HepG2 (cell line): ENCODE measurements around the gene NCOA3. TPM values are rescaled to one million over a fixed set of nuclear protein-coding genes. Genes with fewer than 3 reads are reported as not detected.
A peak's percentile ranks its signal among the peaks of the same experiment; 100 is the strongest.

Experiments used
- ARNT ChIP-seq: fragments of 450-650 bp; IDR thresholded peaks from 2 replicates; pipeline ENCODE4 v1.6.1; 2017
- ETV5 ChIP-seq: IDR thresholded peaks from 2 replicates; pipeline ENCODE4 v1.6.1; 2018; ENCODE audit warnings: missing biosample characterization, missing genetic modification reagents, inconsistent platforms, borderline replicate concordance
- GPN1 ChIP-seq: sonication (generic); formaldehyde crosslinking; IDR thresholded peaks from 2 replicates; pipeline ENCODE4 v1.5.1; 2020; ENCODE audit warnings: missing genetic modification reagents, borderline replicate concordance
- KLF12 ChIP-seq: sonication (generic); formaldehyde crosslinking; IDR thresholded peaks from 2 replicates; pipeline ENCODE4 v1.4.0; 2020; ENCODE audit warnings: missing genetic modification reagents, borderline replicate concordance
- KLF6 ChIP-seq: IDR thresholded peaks from 2 replicates; pipeline ENCODE4 v1.8.0; 2016; ENCODE audit warnings: missing biosample characterization, missing genetic modification reagents
- MAZ ChIP-seq, 2 experiments: sonication (generic) in 1 of 2; formaldehyde crosslinking in 1 of 2; IDR thresholded peaks; 2 replicates each; pipeline versions ENCODE4 v1.5.0 to v1.6.1; 2012 to 2020; ENCODE audit warnings: low read depth in 2 of 2, mild to moderate bottlenecking in 2 of 2, borderline replicate concordance in 1 of 2, improper control_type of control experiment in 1 of 2, low read length in 1 of 2, missing genetic modification reagents in 1 of 2, moderate library complexity in 1 of 2
- MTA1 ChIP-seq: sonication (generic); formaldehyde crosslinking; IDR thresholded peaks from 2 replicates; pipeline ENCODE4 v1.4.0; 2020; ENCODE audit warnings: missing genetic modification reagents, mild to moderate bottlenecking, borderline replicate concordance
- MTF2 ChIP-seq: sonication (generic); formaldehyde crosslinking; IDR thresholded peaks from 2 replicates; pipeline ENCODE4 v1.5.0; 2020; ENCODE audit warnings: missing genetic modification reagents, borderline replicate concordance
- PLRG1 ChIP-seq: fragments of 450-650 bp; conservative IDR thresholded peaks from 2 replicates; pipeline ENCODE4 v1.6.1; 2016
- RFX3 ChIP-seq: IDR thresholded peaks from 2 replicates; pipeline ENCODE4 v1.6.1; 2016; ENCODE audit warnings: missing biosample characterization, missing genetic modification reagents
- SMAD9 ChIP-seq: sonication (generic); formaldehyde crosslinking; IDR thresholded peaks from 2 replicates; pipeline ENCODE4 v1.5.1; 2020; ENCODE audit warnings: mild to moderate bottlenecking, missing genetic modification reagents
- ZMYM4 ChIP-seq: sonication (generic); formaldehyde crosslinking; IDR thresholded peaks from 2 replicates; pipeline ENCODE4 v1.8.1; 2023; ENCODE audit warnings: mild to moderate bottlenecking, missing genetic modification reagents
- ZNF234 ChIP-seq: sonication (generic); formaldehyde crosslinking; conservative IDR thresholded peaks from 2 replicates; pipeline ENCODE4 v1.5.1; 2020; ENCODE audit warnings: mild to moderate bottlenecking, missing genetic modification reagents
- ZNF781 ChIP-seq: sonication (generic); formaldehyde crosslinking; IDR thresholded peaks from 2 replicates; pipeline ENCODE4 v1.5.1; 2020; ENCODE audit warnings: borderline replicate concordance, mild to moderate bottlenecking, missing genetic modification reagents; ENCODE audit errors: not compliant biosample characterization
- polyA plus RNA-seq, 8 experiments: library from polyadenylated mRNA; depleted of rRNA in 3 of 8; stranded (reverse) in 7 of 8; unstranded in 1 of 8; fragments of >200 nt; fragmentation: Illumina TruSeq in 4 of 8; extraction: Trizol in 4 of 8; gene quantifications; 2 replicates each; pipeline versions ENCODE4 v1.2.1 to v1.2.3, GENCODE V29; 2011 to 2016; ENCODE audit warnings: low read depth in 4 of 8, missing spikeins in 1 of 8, mixed read lengths in 1 of 8; ENCODE audit not compliant: insufficient read depth in 1 of 8
- total RNA-seq, 5 experiments: library from RNA; depleted of rRNA; stranded (reverse); fragments of >200 nt; fragmentation: Illumina TruSeq; extraction: Trizol; gene quantifications; 2 replicates each; pipeline ENCODE4 v1.2.3, GENCODE V29; 2016; ENCODE audit warnings: low read depth in 1 of 5
- TF ChIP-seq, protein P1 (sequence below): sonication (generic); formaldehyde crosslinking; IDR thresholded peaks from 2 replicates; pipeline ENCODE4 v1.5.1; 2020; ENCODE audit warnings: mild to moderate bottlenecking, missing genetic modification reagents, moderate library complexity
- TF ChIP-seq, protein P2 (sequence below): sonication (generic); formaldehyde crosslinking; IDR thresholded peaks from 2 replicates; pipeline ENCODE4 v1.8.1; 2023; ENCODE audit warnings: mild to moderate bottlenecking, inconsistent platforms, moderate library complexity, missing genetic modification reagents, borderline replicate concordance
- TF ChIP-seq, protein P3 (sequence below): IDR thresholded peaks from 2 replicates; pipeline ENCODE4 v1.6.1; 2016; ENCODE audit warnings: low read depth, borderline replicate concordance
- TF ChIP-seq, protein P4 (sequence below): sonication (generic); formaldehyde crosslinking; IDR thresholded peaks from 2 replicates; pipeline ENCODE4 v1.4.0; 2020; ENCODE audit warnings: missing genetic modification reagents
- TF ChIP-seq, protein P5 (sequence below): sonication (generic); formaldehyde crosslinking; IDR thresholded peaks from 2 replicates; pipeline ENCODE4 v1.4.0; 2020; ENCODE audit warnings: missing genetic modification reagents
- TF ChIP-seq, protein P6 (sequence below): sonication (generic); formaldehyde crosslinking; IDR thresholded peaks from 2 replicates; pipeline ENCODE4 v1.5.0; 2020; ENCODE audit warnings: missing genetic modification reagents

NCOA3 gene
- total and polyA plus RNA-seq, 2 of the 13 experiments (the other 11 are each of a cell fraction or from before 2014, with no cell fraction given): 35.0 to 56.8 TPM

DNA sequence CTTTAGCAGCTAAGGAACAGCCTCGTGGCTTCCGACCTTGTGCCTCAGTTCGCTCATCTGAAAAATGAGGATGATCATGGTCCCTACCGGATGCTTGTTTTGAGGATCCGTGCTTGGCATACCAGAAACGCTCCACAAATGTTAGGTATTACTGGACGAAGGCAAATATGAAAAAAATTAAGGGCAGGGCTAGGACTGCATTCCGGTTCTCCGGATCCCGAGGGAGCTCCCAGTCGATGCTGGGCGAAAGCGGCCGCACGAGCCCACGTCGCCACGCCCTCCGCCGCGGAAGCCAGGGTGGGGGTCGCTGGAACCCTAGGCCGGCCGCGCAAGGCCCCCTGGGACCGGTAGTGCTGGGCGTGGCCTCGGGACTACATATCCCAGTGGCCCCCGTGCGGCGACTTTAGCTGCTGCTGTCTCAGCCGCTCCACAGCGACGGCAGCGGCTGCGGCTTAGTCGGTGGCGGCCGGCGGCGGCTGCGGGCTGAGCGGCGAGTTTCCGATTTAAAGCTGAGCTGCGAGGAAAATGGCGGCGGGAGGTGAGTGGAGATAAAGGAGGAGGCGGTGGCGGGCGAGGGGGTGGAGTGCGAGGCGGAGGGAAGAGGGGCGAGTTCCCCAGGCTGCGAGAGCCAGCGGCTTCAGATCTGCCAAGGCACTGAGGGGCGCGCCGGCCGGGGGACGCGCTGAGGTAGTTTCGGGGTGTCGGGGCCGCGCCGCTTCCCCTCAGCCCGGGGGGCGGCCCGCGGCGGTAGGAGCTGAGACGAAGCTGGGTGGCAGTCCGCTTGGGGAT, at the start of gene NCOA3 (continued):
- TF ChIP-seq ETV5 (peak; percentile 93), MTA1 (CRISPR knock-in tag) (peak; percentile 96), GPN1 (CRISPR knock-in tag) (no peak), MTF2 (CRISPR knock-in tag) (peak; percentile 91; the same call in 1 of the 2 replicates), KLF12 (peak; percentile 100), SMAD9 (peak; percentile 88), PLRG1 (no peak), KLF6 (CRISPR knock-in tag) (peak; percentile 99), ARNT (no peak), RFX3 (CRISPR knock-in tag) (peak; percentile 35; the same call in 1 of the 2 replicates), ZNF781 (CRISPR knock-in tag) (peak; percentile 99), MAZ (IDR thresholded peaks at IDR 0.05; ENCODE audit: borderline replicate concordance, low read depth, low read length) (peak; percentile 93), MAZ (CRISPR knock-in tag; IDR thresholded peaks at IDR 0.05; ENCODE audit: low read depth) (peak; percentile 98), ZMYM4 (CRISPR knock-in tag) (peak; percentile 98), ZNF234 (CRISPR knock-in tag) (0 out of 2 replicates have a peak, but pooled peaks have one; percentile 24)
- TF ChIP-seq, protein P1, sequence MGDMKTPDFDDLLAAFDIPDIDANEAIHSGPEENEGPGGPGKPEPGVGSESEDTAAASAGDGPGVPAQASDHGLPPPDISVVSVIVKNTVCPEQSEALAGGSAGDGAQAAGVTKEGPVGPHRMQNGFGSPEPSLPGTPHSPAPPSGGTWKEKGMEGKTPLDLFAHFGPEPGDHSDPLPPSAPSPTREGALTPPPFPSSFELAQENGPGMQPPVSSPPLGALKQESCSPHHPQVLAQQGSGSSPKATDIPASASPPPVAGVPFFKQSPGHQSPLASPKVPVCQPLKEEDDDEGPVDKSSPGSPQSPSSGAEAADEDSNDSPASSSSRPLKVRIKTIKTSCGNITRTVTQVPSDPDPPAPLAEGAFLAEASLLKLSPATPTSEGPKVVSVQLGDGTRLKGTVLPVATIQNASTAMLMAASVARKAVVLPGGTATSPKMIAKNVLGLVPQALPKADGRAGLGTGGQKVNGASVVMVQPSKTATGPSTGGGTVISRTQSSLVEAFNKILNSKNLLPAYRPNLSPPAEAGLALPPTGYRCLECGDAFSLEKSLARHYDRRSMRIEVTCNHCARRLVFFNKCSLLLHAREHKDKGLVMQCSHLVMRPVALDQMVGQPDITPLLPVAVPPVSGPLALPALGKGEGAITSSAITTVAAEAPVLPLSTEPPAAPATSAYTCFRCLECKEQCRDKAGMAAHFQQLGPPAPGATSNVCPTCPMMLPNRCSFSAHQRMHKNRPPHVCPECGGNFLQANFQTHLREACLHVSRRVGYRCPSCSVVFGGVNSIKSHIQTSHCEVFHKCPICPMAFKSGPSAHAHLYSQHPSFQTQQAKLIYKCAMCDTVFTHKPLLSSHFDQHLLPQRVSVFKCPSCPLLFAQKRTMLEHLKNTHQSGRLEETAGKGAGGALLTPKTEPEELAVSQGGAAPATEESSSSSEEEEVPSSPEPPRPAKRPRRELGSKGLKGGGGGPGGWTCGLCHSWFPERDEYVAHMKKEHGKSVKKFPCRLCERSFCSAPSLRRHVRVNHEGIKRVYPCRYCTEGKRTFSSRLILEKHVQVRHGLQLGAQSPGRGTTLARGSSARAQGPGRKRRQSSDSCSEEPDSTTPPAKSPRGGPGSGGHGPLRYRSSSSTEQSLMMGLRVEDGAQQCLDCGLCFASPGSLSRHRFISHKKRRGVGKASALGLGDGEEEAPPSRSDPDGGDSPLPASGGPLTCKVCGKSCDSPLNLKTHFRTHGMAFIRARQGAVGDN: peak; percentile 100
- TF ChIP-seq, protein P2, sequence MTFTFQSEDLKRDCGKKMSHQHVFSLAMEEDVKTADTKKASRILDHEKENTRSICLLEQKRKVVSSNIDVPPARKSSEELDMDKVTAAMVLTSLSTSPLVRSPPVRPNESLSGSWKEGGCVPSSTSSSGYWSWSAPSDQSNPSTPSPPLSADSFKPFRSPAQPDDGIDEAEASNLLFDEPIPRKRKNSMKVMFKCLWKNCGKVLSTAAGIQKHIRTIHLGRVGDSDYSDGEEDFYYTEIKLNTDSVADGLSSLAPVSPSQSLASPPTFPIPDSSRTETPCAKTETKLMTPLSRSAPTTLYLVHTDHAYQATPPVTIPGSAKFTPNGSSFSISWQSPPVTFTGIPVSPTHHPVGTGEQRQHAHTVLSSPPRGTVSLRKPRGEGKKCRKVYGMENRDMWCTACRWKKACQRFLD: peak; percentile 96
- TF ChIP-seq, protein P3, sequence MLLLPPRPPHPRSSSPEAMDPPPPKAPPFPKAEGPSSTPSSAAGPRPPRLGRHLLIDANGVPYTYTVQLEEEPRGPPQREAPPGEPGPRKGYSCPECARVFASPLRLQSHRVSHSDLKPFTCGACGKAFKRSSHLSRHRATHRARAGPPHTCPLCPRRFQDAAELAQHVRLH (CRISPR knock-in tag): peak; percentile 98
- TF ChIP-seq, protein P4, sequence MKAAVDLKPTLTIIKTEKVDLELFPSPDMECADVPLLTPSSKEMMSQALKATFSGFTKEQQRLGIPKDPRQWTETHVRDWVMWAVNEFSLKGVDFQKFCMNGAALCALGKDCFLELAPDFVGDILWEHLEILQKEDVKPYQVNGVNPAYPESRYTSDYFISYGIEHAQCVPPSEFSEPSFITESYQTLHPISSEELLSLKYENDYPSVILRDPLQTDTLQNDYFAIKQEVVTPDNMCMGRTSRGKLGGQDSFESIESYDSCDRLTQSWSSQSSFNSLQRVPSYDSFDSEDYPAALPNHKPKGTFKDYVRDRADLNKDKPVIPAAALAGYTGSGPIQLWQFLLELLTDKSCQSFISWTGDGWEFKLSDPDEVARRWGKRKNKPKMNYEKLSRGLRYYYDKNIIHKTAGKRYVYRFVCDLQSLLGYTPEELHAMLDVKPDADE (CRISPR knock-in tag): peak; percentile 96
- TF ChIP-seq, protein P5, sequence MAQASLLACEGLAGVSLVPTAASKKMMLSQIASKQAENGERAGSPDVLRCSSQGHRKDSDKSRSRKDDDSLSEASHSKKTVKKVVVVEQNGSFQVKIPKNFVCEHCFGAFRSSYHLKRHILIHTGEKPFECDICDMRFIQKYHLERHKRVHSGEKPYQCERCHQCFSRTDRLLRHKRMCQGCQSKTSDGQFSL (CRISPR knock-in tag): no peak; the same call in 1 of the 2 replicates
- TF ChIP-seq, protein P6, sequence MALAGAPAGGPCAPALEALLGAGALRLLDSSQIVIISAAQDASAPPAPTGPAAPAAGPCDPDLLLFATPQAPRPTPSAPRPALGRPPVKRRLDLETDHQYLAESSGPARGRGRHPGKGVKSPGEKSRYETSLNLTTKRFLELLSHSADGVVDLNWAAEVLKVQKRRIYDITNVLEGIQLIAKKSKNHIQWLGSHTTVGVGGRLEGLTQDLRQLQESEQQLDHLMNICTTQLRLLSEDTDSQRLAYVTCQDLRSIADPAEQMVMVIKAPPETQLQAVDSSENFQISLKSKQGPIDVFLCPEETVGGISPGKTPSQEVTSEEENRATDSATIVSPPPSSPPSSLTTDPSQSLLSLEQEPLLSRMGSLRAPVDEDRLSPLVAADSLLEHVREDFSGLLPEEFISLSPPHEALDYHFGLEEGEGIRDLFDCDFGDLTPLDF (CRISPR knock-in tag): peak; percentile 69
